Stimulated activated CD4-positive, alpha-beta T cell treated with anti-CD3 and anti-CD28 coated beads, Interleukin-15, amount 100 ng/mL, for 1 hour (primary cell): Measurements from ENCODE around the gene PTPN6.

ENCODE experiments used
- DNase-seq, 2 donors: peaks; one replicate each; pipeline ENCODE4 v3.0.0-alpha.2; 2020; ENCODE audit warnings: low read depth in 1 of 2, low spot score in 1 of 2

The PTPN6 gene

DNA sequence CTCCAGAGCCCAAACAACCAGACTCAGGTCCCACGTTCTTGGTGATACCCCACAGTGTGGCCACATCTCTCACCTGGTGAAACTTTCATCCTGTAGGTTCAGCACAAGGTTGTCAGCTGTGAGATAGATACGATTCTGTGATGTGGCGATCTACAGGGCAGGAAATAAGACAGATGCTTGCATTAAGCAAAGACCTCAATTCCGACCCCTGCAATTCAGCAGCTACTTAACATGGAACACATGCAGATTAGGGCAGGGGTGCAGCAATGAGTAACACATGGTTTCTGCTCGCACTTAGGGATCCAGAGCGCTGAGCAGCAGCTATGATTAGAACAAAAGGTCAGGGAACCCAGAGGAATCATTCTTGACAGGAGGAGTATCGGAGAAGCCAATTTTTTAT, 15.2 kb downstream of the PTPN6 start:
- DNase-seq, result no peak

DNA sequence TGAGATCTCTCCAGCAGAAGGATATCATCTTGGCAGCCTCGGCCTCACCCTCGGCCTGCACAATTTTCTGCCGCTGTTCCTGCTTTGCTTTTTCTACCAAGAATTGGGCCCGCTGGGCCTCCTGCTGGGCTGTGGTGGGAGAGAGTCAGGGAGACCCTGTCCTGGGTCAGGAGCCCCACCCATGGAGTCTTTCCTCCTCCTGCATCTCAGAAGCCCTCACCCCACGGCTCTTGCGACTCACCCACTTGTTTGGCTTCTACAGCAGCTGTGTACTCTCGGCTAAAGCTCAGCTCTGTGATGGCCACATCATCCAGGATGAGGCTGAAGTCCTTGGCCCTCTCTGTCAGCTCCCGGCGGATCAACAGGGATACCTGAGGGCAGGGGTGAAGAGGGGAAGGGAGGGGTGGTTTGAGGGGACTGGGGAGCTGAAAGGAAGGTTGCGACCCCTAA, 16.5 kb downstream of the PTPN6 start:
- no peak for DNase-seq

DNA sequence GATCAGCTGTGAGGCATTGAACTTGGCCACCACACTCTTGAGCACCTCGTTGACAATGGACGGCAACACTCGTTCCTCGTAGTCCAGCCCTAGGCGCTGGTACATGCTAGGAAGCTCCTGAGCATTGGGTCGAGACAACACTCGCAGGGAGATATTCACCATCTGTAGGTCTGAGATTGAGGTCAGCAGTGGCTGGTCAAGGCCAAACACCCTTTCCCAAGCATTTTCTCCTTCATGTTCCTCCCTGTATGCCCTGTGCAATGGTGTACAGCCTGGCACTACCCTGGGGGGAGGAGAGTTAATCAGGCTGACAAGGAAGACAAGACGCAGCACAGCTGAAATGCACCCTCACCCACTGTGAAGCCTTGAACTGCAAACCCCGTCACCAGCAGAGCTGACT, 17.3 kb downstream of the PTPN6 start:
- DNase-seq, result no peak

DNA sequence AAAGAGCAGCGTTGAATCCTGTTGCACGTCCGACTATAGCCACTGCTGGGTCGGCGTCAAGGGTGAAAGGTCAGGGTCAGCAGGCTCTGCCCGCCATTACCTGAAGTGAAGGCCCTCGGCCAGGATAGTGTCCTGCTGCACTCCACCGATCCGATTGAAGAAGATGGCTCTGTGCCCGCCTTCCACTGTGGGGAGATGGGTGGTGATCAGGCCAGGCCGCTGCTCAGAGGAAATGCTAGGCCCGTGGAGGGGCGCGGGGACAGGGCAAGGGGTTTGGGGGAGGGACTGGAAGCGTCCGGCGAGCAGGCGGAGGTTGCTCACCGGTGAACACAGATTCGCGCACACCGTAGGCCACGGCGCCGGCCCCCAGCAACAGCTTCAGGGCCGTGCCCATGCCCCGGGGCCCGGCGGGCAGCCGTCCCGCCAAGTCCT, 19.0 kb downstream of the PTPN6 start:
- DNase-seq, result no peak

DNA sequence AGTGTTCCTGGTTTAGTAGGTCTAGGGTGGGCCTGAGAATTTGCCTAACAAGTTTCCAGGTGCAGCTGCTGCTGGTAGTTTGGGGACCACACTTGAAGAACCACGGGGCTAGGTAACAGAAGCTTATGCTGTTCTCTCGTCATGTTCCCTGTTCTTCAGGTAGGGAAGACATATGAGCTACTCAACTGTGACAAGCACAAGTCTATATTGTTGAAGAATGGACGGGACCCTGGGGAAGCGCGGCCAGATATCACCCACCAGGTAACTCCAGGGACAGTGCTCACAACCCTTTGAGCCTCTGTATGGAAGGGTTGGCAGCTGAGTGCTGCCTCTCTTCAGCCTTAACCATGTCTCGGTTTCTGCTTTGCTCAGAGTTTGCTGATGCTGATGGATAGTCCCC, 23.0 kb downstream of the PTPN6 start:
- DNase-seq, result no peak

DNA sequence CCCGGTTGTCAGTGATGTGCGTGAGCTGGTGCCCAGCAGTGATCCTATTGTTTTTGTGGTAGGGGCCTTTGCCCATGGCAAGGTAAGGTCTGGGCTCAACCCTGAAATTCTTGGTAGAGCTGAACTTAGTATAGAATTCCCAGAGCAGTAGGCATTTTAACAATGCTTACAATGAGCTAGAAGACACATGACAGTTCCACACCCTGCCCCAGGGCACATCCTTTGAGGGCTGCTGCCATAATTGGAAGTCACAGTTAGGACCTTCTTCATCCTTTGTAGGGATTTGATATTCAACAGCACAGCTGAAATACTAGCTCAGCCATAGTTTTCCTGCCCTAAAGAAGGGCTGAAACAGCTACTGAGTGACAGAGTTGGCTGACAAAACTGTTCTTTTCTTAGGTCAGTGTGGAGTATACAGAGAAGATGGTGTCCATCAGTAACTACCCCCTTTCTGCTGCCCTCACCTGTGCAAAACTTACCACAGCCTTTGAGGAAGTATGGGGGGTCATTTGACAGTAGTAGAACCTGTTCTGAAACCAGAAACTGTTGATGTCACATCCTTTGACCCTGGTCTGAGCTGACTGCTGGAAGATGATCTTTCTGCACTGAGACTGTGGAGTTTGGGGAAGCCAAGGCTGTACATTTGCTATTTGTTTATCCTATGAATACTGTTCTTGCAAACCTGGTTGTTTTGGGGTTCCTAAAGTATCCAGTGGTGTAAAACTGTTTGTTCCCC, 24.3 kb downstream of the PTPN6 start:
- no peak for DNase-seq

DNA sequence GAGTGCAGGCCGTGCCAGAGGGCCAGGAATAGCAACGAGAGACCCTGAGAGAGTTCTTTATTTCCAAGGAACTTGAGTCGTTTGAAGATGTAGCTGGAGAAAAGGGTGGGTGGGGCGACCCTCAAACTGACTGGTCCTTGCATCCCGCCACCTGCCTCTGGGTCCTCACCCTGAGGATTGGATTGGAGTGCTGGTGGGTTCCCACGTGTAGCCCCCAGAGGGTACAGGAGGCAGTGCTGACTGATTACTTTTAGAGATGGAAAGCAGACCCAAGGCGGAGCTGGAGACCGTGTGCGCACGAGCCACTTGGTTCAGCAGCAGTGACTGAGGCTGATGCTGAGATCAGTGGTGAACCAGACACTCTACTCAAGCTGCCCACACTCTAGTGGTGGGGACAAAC, 26.5 kb downstream of the PTPN6 start:
- DNase-seq, result no peak

DNA sequence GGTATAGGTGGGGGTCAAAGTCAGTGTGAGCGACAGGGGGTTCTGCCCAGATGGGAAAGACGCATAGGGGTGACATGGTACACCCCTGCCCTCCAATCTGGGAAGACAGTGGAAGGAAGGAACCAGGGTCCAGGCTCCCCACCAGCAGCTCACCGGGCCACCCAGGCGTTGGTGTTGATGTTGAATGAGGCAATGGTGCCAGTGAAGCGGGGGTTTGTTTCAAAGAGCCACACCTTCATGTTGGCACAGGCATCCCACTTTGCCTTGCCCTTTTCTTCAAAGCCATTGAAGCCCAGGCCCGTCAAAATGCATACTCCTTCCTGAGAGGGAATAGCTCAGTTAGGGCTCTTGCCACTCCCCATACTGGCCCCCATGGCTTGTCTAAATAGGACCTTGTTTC, 27.0 kb downstream of the PTPN6 start:
- DNase-seq, result no peak

DNA sequence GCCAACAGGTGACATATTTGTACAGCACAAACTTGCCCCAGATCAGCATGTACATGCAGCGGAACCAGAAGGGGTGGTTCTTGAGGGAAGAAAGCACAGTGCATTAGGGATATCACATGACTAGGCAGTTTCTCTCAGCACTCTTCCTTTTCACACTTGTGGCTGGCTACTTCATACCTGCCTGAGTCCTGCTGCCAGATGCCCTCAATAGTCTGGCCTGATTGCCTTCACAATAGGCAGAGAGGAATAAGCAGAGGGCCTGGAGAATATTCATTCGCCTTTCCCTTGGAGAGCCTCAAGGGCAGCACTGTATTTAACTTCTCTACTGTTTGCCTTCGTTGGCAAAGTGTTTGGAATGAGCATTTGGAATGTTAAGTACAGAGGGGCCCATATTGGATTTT, 27.5 kb downstream of the PTPN6 start:
- no peak for DNase-seq

DNA sequence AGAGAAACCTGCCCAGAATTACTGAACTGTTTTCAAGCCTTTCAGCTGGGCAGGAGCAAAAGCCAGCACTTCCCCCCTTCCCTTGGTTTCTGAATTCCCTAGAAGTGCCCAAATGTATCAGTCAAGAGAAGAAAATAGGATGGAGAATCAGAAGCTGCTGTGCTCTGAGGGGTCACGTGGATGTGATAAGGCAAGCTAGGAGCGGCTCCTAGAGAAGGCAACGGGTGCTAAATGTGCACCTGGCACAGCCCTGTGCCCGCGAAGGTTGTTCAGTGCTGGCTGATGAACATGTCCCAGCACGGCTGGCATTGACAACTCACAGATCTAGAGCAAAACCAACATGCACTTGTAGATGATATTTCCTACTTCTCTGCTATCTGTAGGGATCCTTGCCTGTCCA, 27.9 kb downstream of the PTPN6 start:
- DNase-seq, result no peak

DNA sequence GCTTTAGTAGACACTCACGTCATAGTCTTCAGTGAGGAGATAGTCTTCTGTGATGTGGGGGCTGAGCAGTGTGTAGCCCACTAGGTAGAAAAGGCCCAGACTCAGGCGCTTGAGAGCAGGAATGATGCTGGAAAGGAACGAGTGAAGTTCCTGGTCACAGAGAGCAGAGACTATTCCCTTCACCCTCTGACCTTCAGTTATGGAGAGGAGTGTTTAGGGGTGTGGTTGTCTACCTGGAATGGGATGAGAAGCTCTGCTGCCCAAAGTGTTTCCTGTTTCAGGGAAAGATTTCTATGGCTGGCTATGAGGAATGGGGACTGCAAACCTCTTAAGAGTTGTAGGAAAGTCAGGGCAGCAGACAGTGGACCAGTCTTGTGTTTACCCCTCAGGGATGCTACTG, 28.3 kb downstream of the PTPN6 start:
- no peak for DNase-seq

DNA sequence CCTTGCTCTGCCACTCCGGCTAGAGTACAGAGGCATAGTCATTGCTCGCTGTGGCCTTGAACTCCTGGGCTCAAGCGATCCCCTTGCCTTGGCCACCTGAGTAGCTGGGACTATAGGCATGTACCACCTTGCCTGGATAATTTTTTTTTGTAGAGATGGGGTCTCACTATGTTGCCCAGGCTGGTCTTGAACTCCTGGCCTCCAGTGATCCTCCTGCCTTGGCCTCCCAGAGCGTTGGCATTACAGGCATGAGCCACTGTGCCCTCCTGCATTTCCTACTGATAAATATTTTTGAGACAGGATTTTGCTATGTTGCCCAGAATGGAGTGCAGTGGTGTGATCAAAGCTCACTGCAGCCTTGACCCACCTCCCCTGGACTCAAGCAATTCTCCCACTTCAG, 28.9 kb downstream of the PTPN6 start:
- no peak for DNase-seq

DNA sequence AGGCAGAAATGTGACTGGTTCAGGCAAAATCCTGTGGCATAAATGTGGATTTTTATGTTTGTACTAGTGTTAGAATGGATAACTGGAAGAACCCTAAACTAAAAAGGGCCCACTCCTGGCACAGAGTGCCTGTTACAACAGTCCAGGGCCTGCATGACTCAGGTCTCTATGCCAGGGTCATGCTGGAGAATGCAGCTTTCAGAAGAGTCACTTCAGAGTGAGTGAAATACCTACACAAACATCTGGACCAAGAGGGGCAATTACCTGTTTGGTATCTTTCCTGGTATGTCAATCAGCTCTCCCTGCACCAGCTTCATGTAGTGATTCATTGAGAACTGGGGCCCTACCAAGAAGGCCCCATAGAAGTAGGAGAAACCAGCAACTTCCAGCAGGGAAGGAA, 29.6 kb downstream of the PTPN6 start:
- DNase-seq, result no peak

DNA sequence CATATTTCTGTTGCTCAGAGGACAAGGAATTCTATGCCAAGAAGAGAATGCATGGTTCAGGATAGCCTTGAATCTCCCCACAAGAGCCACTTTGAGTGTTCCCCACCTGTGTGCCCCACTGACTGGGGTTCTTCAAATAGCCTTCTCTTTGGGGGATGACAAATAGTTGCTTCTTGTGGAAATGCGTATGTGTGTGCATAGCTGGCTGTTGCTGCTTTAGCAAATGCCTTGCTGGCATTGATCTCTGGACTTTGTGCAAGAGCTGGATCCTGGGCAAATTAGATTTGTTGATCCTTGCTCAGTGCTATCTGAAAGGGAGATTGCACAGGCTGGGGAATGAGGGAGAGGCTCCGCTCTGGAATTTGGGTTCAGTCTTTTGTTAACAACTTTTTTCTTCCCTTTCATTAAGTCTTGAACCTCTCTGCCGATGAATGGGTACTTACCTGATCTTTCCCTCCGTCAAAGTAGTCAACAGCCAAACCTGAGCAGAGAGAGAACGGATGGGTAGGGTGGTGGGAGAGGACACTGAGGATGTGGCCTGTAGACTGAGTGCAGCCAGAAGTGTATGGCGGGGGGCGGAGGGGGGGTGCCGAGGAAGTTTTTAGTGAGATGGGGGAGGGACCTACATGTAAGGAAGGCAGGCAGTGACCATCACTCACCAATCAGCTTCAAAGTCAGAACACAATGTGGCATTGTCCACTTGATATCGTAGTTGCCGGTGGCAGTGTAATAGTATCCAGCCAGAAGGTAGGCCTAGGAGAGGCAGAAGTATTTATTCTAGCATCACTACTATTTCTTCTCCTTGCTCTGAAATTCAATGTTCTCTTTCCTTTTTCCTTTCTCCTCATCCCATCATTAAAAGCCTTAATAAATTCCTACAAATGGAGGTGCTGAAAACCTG, 30.2 kb downstream of the PTPN6 start:
- no peak for DNase-seq

DNA sequence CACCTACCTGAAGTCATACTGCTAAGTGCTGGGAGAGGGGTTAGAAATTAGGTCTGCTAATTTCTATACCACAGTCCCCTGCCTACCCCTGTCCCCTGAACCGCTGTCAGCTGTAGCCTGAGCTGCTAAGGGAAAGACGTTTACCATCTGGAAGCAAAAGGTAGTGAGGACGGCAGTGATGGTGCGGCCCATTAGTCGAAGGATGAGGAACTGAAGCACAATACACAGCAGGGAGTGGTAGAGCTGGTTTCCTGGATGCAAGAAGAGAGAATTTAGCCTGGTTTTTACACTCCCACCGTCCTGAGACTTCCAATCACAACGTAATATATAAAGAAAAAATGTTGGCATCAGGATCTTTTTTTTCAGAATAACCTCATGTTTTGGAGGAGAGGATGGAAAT, 31.4 kb downstream of the PTPN6 start:
- no peak for DNase-seq

DNA sequence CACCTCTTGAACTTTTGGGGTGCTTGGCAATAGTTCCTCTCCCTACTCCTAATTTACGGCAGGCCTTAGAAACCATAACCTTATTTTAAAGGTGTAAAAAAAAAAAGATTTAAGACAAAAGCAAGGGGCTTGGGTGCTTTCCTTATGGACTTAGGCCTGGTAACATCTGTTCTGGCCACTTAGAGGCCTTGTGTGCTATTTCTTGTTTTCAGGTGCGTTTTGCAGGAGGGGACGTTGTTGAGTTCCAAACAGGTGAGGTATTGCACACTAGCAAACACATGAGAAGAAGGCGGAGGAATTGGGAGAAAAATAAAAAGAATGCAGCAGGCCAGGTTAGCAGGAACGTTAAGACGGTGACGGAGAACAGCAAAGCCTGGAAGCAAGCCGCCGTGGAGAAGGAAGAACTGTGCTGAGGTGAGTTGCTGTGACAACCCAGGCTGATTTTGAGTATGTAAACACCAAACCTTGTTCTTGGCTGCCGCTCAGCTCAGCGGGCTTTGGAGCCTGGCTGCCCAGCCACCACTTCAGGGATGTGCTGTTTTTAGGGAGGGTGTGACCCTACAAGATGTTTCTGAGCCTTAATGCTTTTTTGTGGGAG, 36.9 kb downstream of the PTPN6 start:
- no peak for DNase-seq

DNA sequence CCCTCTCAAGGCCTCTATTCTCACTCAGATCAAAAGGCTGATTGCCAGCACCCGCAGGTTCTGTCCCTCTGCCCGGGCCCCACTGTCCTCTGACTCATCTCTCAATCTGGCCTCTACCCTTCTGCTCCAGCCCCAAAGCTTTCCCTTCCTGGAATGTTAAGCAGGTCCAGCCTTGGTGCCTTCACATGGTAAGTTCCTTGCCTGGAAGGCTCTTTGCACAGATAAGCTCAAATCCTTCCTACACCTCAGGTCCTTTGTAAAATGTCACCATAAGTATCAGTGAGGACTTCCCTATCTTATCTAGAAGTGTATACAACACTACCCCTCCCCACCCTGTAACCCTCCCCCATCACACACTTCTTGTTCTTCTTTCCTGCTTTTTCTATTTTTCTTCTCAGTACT, 44.9 kb downstream of the PTPN6 start:
- DNase-seq, result no peak

DNA sequence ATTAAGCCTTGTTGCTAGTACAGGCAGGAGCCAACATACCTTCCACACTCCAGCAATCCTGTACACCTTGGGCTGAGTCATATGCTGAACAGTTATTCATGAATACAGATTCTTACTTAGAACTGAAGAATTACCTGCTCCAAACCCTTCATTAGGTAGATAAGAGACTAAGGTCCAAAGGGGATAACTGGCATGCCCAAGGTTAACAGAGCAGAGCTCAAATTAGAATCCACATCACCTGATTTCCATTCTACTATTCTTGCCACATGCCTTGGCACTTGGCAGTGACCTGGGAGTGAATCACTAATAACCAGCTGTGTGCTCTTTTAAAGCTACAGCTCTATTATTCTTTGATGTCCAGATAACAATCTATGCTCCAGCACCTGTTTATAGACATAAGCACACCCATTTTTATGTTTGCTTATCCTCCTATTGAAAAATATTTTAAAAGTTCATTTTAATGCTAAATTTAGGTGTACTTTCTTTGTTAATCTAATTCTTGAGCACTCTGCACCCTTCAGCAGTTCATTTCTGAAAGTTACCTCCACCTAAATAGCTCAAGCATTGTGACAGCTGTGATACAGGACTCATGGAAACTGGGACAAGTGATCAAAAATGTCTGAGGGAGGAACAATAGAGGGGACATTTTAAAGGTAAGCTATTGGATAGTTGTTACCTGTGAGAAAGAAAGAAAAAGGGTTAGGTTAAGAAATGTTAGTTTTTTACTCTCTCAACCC, 47.7 kb downstream of the PTPN6 start:
- DNase-seq, result no peak

DNA sequence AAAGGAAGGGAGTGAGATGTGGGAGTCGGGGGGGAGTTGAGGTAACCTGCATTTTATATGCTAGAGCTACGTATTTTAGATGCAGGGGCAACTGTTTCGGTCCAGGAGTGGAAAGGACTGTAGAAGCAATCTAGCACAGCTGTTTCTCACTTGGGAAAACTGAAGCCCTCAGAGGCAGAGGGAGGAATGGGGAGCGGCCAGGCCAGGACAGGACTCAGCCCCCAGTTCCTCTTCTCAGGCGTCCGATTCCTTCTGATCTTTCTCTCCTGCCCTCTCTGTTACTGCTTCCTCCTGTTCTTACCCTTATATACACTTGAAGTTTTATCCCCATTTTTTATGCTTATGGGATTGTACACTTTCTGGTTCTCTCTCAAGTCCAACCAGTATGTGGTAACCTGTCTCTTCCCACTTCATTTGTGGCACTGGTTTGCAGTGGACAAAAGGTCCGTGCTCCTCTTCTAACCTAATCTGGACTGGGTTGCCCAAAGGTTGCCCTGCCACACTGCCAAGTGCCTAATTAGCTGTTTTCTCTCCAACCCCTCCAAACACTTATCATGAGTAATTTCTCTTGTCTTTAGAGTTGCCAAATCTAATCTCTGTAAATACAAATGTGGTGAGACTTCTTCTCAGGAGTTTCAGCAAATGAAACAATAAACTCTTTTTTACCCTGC, 50.9 kb downstream of the PTPN6 start:
- DNase-seq, result no peak

DNA sequence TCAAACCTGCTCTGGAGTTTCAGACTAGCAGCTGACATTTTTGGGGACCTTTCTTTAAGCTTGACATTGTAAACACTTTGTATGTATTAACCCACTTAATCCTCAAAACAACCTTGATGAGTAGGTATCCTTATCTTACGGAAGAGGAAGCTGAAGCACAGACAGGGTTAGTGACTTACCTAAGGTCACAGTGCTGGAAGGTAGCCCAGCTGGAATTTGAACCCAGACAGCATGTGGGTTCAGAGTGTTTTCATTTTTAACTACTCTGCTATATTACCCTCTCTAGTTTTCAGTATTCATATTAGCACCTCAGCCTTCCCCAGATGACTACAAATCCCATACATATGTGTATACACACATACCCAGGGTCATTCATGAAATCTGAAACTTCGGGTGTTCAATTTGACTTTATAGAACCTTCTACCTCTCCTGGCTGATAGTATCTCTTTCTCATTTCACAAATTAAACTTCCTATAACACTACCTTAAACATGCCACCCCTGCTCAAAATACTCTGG, 53.2 kb downstream of the PTPN6 start:
- DNase-seq, result no peak

DNA sequence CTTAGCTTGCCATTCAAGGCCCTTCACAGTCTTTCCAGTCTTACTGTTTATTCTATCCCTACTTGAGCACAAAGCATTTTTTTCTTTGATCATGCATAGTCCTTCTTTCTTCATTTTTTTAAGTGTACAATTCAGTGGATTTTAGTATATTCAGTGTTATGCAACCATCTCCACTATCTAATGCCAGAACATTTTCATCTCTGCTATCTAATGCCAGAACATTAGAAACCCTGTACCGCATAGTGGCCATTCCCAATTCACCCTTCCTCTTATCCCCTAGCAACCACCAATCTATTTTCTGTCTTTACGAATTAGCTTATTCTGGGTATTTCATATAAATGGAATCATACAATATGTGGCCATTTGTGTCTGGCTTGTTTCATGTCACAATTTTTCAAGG, 53.7 kb downstream of the PTPN6 start:
- DNase-seq, result no peak
